ENCODE results near the gene CIB2.

DNA sequence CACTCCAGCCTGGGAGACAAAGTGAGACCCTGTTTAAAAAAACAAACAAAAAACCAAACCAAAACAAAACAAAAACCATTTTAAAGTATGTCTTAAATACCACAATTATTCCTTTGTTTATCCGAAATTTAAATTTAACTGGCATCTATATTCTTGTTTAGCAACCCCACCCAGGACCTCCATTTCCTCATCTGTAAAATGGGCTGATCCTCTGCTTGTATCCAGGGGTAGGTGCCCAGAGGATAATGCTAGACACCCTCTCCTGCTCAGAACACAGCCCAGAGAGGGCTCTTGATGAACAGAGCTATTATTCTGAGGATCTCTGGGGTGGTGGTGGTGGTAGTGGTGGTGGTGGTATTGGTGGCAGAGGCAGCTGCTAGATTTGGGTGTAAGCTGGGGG is 29.0 kb downstream of the CIB2 start:
- TF ChIP-seq, protein P1, sequence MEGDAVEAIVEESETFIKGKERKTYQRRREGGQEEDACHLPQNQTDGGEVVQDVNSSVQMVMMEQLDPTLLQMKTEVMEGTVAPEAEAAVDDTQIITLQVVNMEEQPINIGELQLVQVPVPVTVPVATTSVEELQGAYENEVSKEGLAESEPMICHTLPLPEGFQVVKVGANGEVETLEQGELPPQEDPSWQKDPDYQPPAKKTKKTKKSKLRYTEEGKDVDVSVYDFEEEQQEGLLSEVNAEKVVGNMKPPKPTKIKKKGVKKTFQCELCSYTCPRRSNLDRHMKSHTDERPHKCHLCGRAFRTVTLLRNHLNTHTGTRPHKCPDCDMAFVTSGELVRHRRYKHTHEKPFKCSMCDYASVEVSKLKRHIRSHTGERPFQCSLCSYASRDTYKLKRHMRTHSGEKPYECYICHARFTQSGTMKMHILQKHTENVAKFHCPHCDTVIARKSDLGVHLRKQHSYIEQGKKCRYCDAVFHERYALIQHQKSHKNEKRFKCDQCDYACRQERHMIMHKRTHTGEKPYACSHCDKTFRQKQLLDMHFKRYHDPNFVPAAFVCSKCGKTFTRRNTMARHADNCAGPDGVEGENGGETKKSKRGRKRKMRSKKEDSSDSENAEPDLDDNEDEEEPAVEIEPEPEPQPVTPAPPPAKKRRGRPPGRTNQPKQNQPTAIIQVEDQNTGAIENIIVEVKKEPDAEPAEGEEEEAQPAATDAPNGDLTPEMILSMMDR (IDR thresholded peaks at IDR 0.05; ENCODE audit: low read depth, low read length, poor library complexity, severe bottlenecking), result no peak
- TF ChIP-seq EZH2phosphoT487 (IDR thresholded peaks at IDR 0.05; ENCODE audit: borderline replicate concordance, low read length), result no peak

All from DOHH2 (cell line).